Stomach (tissue), 4 donors: Measurements from ENCODE around the gene PTPN22.

Experiments
- CTCF ChIP-seq, 7 experiments: fragments of 450-650 bp in 4 of 7; fragments of 200-600 bp in 3 of 7; sonication (generic) in 3 of 7; IDR thresholded peaks; one replicate each; pipeline ENCODE4 v1.5.1; 2016 to 2019; ENCODE audit warnings: antibody characterized with exemption in 7 of 7, control low read depth in 2 of 7, mild to moderate bottlenecking in 1 of 7
- EP300 ChIP-seq: sonication (generic); formaldehyde crosslinking; IDR thresholded peaks from one replicate; pipeline ENCODE4 v1.6.1; 2017; ENCODE audit warnings: antibody characterized with exemption

DNA sequence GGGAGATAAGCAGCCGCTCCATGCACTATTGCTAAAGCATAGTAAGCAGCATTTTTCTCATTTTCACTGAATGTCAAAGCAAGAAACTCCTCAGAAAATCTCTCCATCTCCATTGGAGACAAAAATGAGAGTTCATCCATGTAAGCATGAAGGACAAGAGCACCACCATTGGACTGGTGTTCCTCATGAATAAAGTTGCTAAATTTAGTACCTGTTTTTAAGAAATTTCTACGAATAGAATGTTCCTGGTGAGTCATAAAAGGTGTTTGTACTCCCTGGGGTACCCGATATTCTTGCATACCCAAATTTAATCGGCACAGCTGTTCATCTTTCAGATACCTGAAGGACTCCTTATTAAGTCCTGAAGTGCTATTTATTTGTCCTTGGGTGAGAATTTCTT is 74.0 kb downstream of the PTPN22 start:
- no peak for TF ChIP-seq EP300
- no peak for TF ChIP-seq CTCF (IDR thresholded peaks at IDR 0.05)
